H1 (cell line): ENCODE data around the gene CCDC196. TPM values are rescaled to one million over a fixed set of nuclear protein-coding genes. Genes with fewer than 3 reads are reported as not detected.

Experiments
- CTCF ChIA-PET: fragments of 300-600 bp; sonication (Branson Sonifier 250); formaldehyde crosslinking; loops from one replicate; lab custom pipeline; 2021; ENCODE audit not compliant: partially characterized antibody; lab: Charles Lee
- POLR2A ChIA-PET: fragments of 300-600 bp; sonication (Branson Sonifier 250); formaldehyde crosslinking; loops from one replicate; lab custom pipeline; 2021; ENCODE audit warnings: inconsistent platforms; ENCODE audit not compliant: partially characterized antibody; lab: Charles Lee
- DNase-seq, 2 experiments: peaks; one replicate each; pipeline versions ENCODE4 v3.0.0 to v3.0.0-alpha.2; 2010 to 2022; ENCODE audit warnings: low spot score in 2 of 2, low read depth in 1 of 2, mixed read lengths in 1 of 2
- FAIRE-seq: peaks from 2 replicates; lab custom pipeline; 2011; peaks lifted over from hg19 to GRCh38; lab: Jason Lieb, UNC
- H2AFZ ChIP-seq: 2 replicates; pipeline ENCODE4 v1.8.1; 2012; ENCODE audit warnings: low read length, inconsistent platforms
- H2AK5ac ChIP-seq: 2 replicates; pipeline ENCODE4 v1.6.1; 2013; ENCODE audit warnings: low read depth, low read length
- H2BK120ac ChIP-seq: replicated peaks from 2 replicates; pipeline ENCODE3; 2013; ENCODE audit warnings: low read depth, low read length, inconsistent platforms
- H2BK12ac ChIP-seq: 2 replicates; pipeline ENCODE4 v1.6.1; 2013; ENCODE audit warnings: low read depth, low read length
- H2BK15ac ChIP-seq: 2 replicates; pipeline ENCODE4 v1.6.1; 2013; ENCODE audit warnings: low read length
- H2BK20ac ChIP-seq: 2 replicates; pipeline ENCODE4 v1.6.1; 2013; ENCODE audit warnings: low read length
- H2BK5ac ChIP-seq: 2 replicates; pipeline ENCODE4 v1.6.1; 2013; ENCODE audit warnings: low read depth, low read length
- H3K14ac ChIP-seq: 2 replicates; pipeline ENCODE4 v1.6.1; 2013; ENCODE audit warnings: inconsistent platforms; ENCODE audit not compliant: insufficient read length
- H3K18ac ChIP-seq: 2 replicates; pipeline ENCODE4 v1.6.1; 2013; ENCODE audit warnings: low read length; ENCODE audit errors: extremely low read depth
- H3K23ac ChIP-seq: 2 replicates; pipeline ENCODE4 v1.6.1; 2013; ENCODE audit warnings: inconsistent platforms; ENCODE audit not compliant: insufficient read length
- H3K23me2 ChIP-seq: 2 replicates; pipeline ENCODE4 v1.6.1; 2013; ENCODE audit warnings: low read depth, low read length
- H3K27ac ChIP-seq: 2 replicates; pipeline ENCODE4 v1.6.1; 2011; ENCODE audit warnings: low read depth, low read length, inconsistent platforms
- H3K27me3 ChIP-seq, 4 experiments: replicated peaks in 1 of 4; 1 replicate in 1 of 4; 2 replicates in 3 of 4; pipeline versions ENCODE4 v1.6.1 to v1.8.1; 2011 to 2013; ENCODE audit warnings: low read length in 3 of 4, mild to moderate bottlenecking in 3 of 4, inconsistent platforms in 2 of 4, mixed read lengths in 2 of 4, moderate library complexity in 1 of 4; ENCODE audit not compliant: control insufficient read depth in 3 of 4, insufficient read depth in 3 of 4; ENCODE audit errors: extremely low read depth in 1 of 4
- H3K36me3 ChIP-seq, 4 experiments: 2 replicates each; pipeline versions ENCODE4 v1.6.1 to v1.8.1; 2011 to 2013; ENCODE audit warnings: mild to moderate bottlenecking in 4 of 4, low read length in 3 of 4, moderate library complexity in 2 of 4, control low read depth in 1 of 4, inconsistent platforms in 1 of 4; ENCODE audit not compliant: insufficient read depth in 4 of 4, control insufficient read depth in 2 of 4
- H3K4ac ChIP-seq: replicated peaks from 2 replicates; pipeline ENCODE3; 2013; ENCODE audit warnings: low read length, low read depth, mixed read lengths, inconsistent platforms; ENCODE audit not compliant: insufficient read length
- H3K4me1 ChIP-seq, 4 experiments: replicated peaks in 1 of 4; 1 replicate in 1 of 4; 2 replicates in 3 of 4; pipeline versions ENCODE4 v1.6.1 to v1.8.1; 2011 to 2013; ENCODE audit warnings: low read length in 3 of 4, inconsistent platforms in 2 of 4, mixed read lengths in 1 of 4; ENCODE audit not compliant: insufficient read depth in 4 of 4, control insufficient read depth in 3 of 4
- H3K4me2 ChIP-seq, 2 experiments: 2 replicates each; pipeline versions ENCODE4 v1.6.1 to v1.8.1; 2011 to 2013; ENCODE audit warnings: low read depth in 2 of 2, low read length in 2 of 2, control low read depth in 1 of 2, inconsistent platforms in 1 of 2, mild to moderate bottlenecking in 1 of 2; ENCODE audit not compliant: insufficient read depth in 1 of 2
- H3K4me3 ChIP-seq, 4 experiments: fragments of 200-600, 300-600 bp in 1 of 4; sonication (generic), shearing (Covaris generic), sonication (Bioruptor Twin) in 1 of 4; 2 replicates each; pipeline versions ENCODE4 v1.5.1 to v1.8.1; 2011 to 2016; ENCODE audit warnings: low read length in 4 of 4, low read depth in 3 of 4, control low read depth in 2 of 4, inconsistent platforms in 2 of 4, mild to moderate bottlenecking in 2 of 4, mixed read lengths in 1 of 4, moderate library complexity in 1 of 4; ENCODE audit not compliant: insufficient read depth in 2 of 4; ENCODE audit errors: extremely low read depth in 1 of 4
- H3K56ac ChIP-seq: replicated peaks from 2 replicates; pipeline ENCODE3; 2013; ENCODE audit warnings: low read depth, mild to moderate bottlenecking, mixed read lengths, low read length, inconsistent platforms; ENCODE audit not compliant: insufficient read length
- H3K79me1 ChIP-seq: 2 replicates; pipeline ENCODE4 v1.6.1; 2013; ENCODE audit warnings: low read depth, low read length, control low read depth
- H3K79me2 ChIP-seq, 2 experiments: 2 replicates each; pipeline versions ENCODE4 v1.6.1 to v1.8.1; 2012 to 2013; ENCODE audit warnings: low read length in 2 of 2, mild to moderate bottlenecking in 2 of 2, inconsistent platforms in 1 of 2; ENCODE audit not compliant: insufficient read depth in 2 of 2, control insufficient read depth in 1 of 2
- H3K9ac ChIP-seq, 4 experiments: replicated peaks in 1 of 4; 1 replicate in 1 of 4; 2 replicates in 3 of 4; pipeline versions ENCODE4 v1.6.1 to v1.8.1; 2011 to 2013; ENCODE audit warnings: low read depth in 3 of 4, low read length in 3 of 4, control low read depth in 2 of 4, mild to moderate bottlenecking in 2 of 4, moderate library complexity in 2 of 4, inconsistent platforms in 1 of 4; ENCODE audit errors: extremely low read depth in 1 of 4
- H3K9me3 ChIP-seq, 2 experiments: 2 replicates each; pipeline versions ENCODE4 v1.6.1 to v1.8.1; 2012 to 2013; ENCODE audit warnings: mild to moderate bottlenecking in 2 of 2, moderate library complexity in 2 of 2, control low read depth in 1 of 2, inconsistent platforms in 1 of 2, low read depth in 1 of 2, low read length in 1 of 2, mixed read lengths in 1 of 2; ENCODE audit not compliant: insufficient read depth in 2 of 2
- H4K20me1 ChIP-seq, 2 experiments: replicated peaks in 1 of 2; 2 replicates each; pipeline versions ENCODE3 to v1.8.1; 2011 to 2013; ENCODE audit warnings: inconsistent platforms in 2 of 2, low read length in 2 of 2, mild to moderate bottlenecking in 1 of 2; ENCODE audit not compliant: insufficient read depth in 2 of 2, control insufficient read depth in 1 of 2
- H4K5ac ChIP-seq: 2 replicates; pipeline ENCODE4 v1.6.1; 2013; ENCODE audit warnings: low read length, low read depth, mixed read lengths, inconsistent platforms; ENCODE audit not compliant: insufficient read length
- H4K8ac ChIP-seq: 2 replicates; pipeline ENCODE4 v1.8.0; 2013; ENCODE audit warnings: mild to moderate bottlenecking, moderate library complexity, low read length, inconsistent platforms; ENCODE audit not compliant: insufficient read depth; ENCODE audit errors: extremely low read depth
- H4K91ac ChIP-seq: replicated peaks from 2 replicates; pipeline ENCODE3; 2013; ENCODE audit warnings: low read length, mixed read lengths, inconsistent platforms; ENCODE audit not compliant: insufficient read length
- GABPA ChIP-seq: IDR thresholded peaks from 2 replicates; pipeline ENCODE4 v1.6.1; 2011; ENCODE audit warnings: mild to moderate bottlenecking, low read length, moderate library complexity, borderline replicate concordance; ENCODE audit not compliant: insufficient read depth
- KDM4A ChIP-seq: IDR thresholded peaks from one replicate; pipeline ENCODE4 v1.7.1; 2012; ENCODE audit warnings: low read depth, mild to moderate bottlenecking, moderate library complexity, low read length, inconsistent platforms; ENCODE audit not compliant: severe bottlenecking
- RFX5 ChIP-seq: IDR thresholded peaks from 2 replicates; pipeline ENCODE4 v1.6.1; 2011; ENCODE audit warnings: low read depth, low read length, improper control_type of control experiment, borderline replicate concordance
- WGBS, 2 experiments: shearing (Covaris generic) in 1 of 2; methylation state at CpG; one replicate each; pipeline versions ENCODE4 v1.1.6 to v1.1.7; 2013 to 2015; ENCODE audit warnings: low lambda C conversion rate in 2 of 2, mixed read lengths in 2 of 2, inconsistent platforms in 1 of 2, low coverage in 1 of 2, missing lambda C conversion rate in 1 of 2; ENCODE audit not compliant: insufficient replicate concordance in 2 of 2, insufficient coverage in 1 of 2, insufficient read length in 1 of 2; ENCODE audit errors: extremely low coverage in 1 of 2, missing lambda C conversion rate in 1 of 2; 5-methylcytosine and 5-hydroxymethylcytosine counted together
- polyA plus RNA-seq, 7 experiments: library from polyadenylated mRNA; depleted of rRNA in 3 of 7; stranded (reverse) in 5 of 7; unstranded in 2 of 7; fragments of >200 nt in 5 of 7; fragments of 200-250 nt in 2 of 7; gene quantifications; 1 replicate in 5 of 7; 2 replicates in 1 of 7; 4 replicates in 1 of 7; pipeline versions ENCODE4 v1.2.1 to v1.2.3, GENCODE V29; 2011 to 2013; ENCODE audit warnings: missing spikeins in 2 of 7, mixed read lengths in 2 of 7
- total RNA-seq: library from RNA; stranded (reverse); fragmentation: NEBNext Ultra II Directional; extraction: Animal tissue kit (Norgen Biotek cat#: 25700); gene quantifications from 2 replicates; pipeline ENCODE4 v1.2.1, GENCODE V29; 2021
- TF ChIP-seq, protein P1 (sequence below): IDR thresholded peaks from 2 replicates; pipeline ENCODE4 v1.6.1; 2012; ENCODE audit warnings: low read length, inconsistent platforms

Gene CCDC196
- total and polyA plus RNA-seq, 2 of the 8 experiments (the other 6 are each of a cell fraction or from before 2014, with no cell fraction given), result not detected

DNA sequence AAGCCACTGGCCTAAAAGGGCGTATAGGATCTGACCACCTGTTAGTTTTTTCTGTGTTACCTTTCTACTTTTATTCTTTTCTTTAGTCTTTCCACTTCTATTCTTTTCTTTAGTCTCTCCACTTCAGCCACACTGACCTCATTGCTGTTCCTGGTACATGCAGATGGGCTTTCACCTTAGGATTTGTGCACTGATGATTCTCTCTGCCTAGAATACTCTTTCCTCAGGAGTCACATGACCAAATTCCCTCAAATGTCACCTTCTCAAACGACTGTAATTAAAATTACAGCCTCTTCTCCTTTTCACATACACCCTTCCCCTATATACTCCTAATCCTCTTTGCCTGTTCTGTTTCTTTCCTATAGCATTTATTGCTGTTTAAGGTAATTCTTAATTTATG, 57.8 kb downstream of the CCDC196 start:
- DNase-seq, result no peak
- H3K4me3 ChIP-seq, result no peak overlapping the region
- no peak overlapping the region for H2BK120ac ChIP-seq
- no peak overlapping the region for H3K27ac ChIP-seq
- no peaks in the 10 kb centered on the region; a peak in 1 of 7 replicates for H3K4me1 ChIP-seq
- no peak overlapping the region for H3K14ac ChIP-seq
- H4K8ac ChIP-seq, result no peak overlapping the region
- H4K20me1 ChIP-seq, result no peaks in the 10 kb centered on the region
- peaks cover 0 to 13% of the 10 kb centered on the region in 2 experiments; a peak in 2 of 4 replicates for H3K9me3 ChIP-seq
- no peak overlapping the region for H3K56ac ChIP-seq
- H2AK5ac ChIP-seq, result no peak overlapping the region
- no peak overlapping the region for H2BK20ac ChIP-seq
- H3K79me1 ChIP-seq, result peaks cover 5% of the 10 kb centered on the region; the same call in 1 of the 2 replicates
- H3K18ac ChIP-seq, result no peak overlapping the region
- no peak overlapping the region for H2BK15ac ChIP-seq
- H3K4me2 ChIP-seq, result no peak overlapping the region
- H3K36me3 ChIP-seq, result peaks cover 0 to 3% (median 0%) of the 10 kb centered on the region in 4 experiments; a peak in 1 of 8 replicates
- H4K91ac ChIP-seq, result no peak overlapping the region
- no peak for TF ChIP-seq GABPA
- TF ChIP-seq, protein P1, sequence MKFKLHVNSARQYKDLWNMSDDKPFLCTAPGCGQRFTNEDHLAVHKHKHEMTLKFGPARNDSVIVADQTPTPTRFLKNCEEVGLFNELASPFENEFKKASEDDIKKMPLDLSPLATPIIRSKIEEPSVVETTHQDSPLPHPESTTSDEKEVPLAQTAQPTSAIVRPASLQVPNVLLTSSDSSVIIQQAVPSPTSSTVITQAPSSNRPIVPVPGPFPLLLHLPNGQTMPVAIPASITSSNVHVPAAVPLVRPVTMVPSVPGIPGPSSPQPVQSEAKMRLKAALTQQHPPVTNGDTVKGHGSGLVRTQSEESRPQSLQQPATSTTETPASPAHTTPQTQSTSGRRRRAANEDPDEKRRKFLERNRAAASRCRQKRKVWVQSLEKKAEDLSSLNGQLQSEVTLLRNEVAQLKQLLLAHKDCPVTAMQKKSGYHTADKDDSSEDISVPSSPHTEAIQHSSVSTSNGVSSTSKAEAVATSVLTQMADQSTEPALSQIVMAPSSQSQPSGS, result no peak
- TF ChIP-seq RFX5, result no peak
- TF ChIP-seq KDM4A, result no peak
- TF ChIP-seq, all 59 proteins: peak for 0
- no peaks in the 10 kb centered on the region for H3K23me2 ChIP-seq
- H3K23ac ChIP-seq, result no peak overlapping the region
- ChIA-PET CTCF (no interaction called here), POLR2A (no interaction called here)
- peaks cover 0 to 18% of the 10 kb centered on the region in 2 experiments; a peak in 3 of 4 replicates for H3K79me2 ChIP-seq
- H3K4ac ChIP-seq, result no peak overlapping the region
- no peaks in the 10 kb centered on the region for H3K27me3 ChIP-seq
- H3K9ac ChIP-seq, result no peak overlapping the region
- H2AFZ ChIP-seq, result no peak overlapping the region
- WGBS, 2 experiments, result 69 to 100% methylated on average over 1 to 2 of the region's 2 CpGs
- FAIRE-seq, result no peak
- H2BK5ac ChIP-seq, result no peak overlapping the region
- H4K5ac ChIP-seq, result no peak overlapping the region
- H2BK12ac ChIP-seq, result no peak overlapping the region
